ENCODE measurements around the gene OR5H14. TPM values are rescaled to one million over a fixed set of nuclear protein-coding genes. Genes with fewer than 3 reads are reported as not detected.
"Not testable (repeated sequence)": the region's sequence is repeated elsewhere in the genome, so short reads cannot be mapped to it uniquely, and the experiment has no call there.

The OR5H14 gene
- total RNA-seq, result not detected

DNA sequence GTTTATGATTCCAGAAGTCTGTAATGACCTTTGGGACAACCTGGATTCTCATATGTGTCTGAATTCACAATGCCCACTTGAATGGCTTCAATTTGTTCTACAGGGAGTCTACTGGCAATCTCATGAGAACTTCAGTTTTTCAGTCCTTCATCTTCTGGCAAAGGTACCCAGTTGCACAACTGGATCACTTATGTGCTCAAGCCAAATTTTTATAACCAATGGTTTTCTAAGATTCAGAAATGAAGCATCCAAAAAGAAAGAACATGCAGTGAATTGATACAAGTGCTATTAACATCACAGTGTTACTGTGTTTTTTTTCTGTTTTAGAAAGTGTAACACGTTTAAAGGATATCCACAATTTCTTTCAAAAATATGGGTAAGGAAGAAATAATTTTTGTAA is at the start of gene OR5H14:
Gene OR5H14, plus strand, starts transcription at position 301 of the 400 bp plus-strand sequence. CDS start 1,907 bp downstream, outside the sequence.
- H3K4me1 ChIP-seq (ENCODE audit: insufficient read depth, low read length), result no peaks in the 10 kb centered on the region
- no peaks in the 10 kb centered on the region for H3K27me3 ChIP-seq (ENCODE audit: insufficient read depth, low read length)
- no peaks in the 10 kb centered on the region for H3K9me3 ChIP-seq (ENCODE audit: low read depth, low read length)
- H3K4me3 ChIP-seq (ENCODE audit: low read length), result no peak within 1 kb of the TSS

- Histone ChIP-seq H3K4me1 (ENCODE audit: insufficient read depth, low read length) (no peaks in the 10 kb centered on the region), H3K9me3 (ENCODE audit: low read depth, low read length) (no peaks in the 10 kb centered on the region), H3K4me3 (ENCODE audit: low read length) (no peak overlapping the region), H3K27me3 (ENCODE audit: insufficient read depth, low read length) (no peaks in the 10 kb centered on the region)
Observed at GRCh38 chr3:98099848-98100247, 47.4 kb upstream of the OR5H14 start.

- no peak overlapping the region for H3K4me3 ChIP-seq (ENCODE audit: low read length)
- no peaks in the 10 kb centered on the region for H3K27me3 ChIP-seq (ENCODE audit: insufficient read depth, low read length)
- no peaks in the 10 kb centered on the region for H3K4me1 ChIP-seq (ENCODE audit: insufficient read depth, low read length)
- H3K9me3 ChIP-seq (ENCODE audit: low read depth, low read length), result no peaks in the 10 kb centered on the region
Observed at GRCh38 chr3:98108162-98108561, 39.1 kb upstream of the OR5H14 start.

DNA sequence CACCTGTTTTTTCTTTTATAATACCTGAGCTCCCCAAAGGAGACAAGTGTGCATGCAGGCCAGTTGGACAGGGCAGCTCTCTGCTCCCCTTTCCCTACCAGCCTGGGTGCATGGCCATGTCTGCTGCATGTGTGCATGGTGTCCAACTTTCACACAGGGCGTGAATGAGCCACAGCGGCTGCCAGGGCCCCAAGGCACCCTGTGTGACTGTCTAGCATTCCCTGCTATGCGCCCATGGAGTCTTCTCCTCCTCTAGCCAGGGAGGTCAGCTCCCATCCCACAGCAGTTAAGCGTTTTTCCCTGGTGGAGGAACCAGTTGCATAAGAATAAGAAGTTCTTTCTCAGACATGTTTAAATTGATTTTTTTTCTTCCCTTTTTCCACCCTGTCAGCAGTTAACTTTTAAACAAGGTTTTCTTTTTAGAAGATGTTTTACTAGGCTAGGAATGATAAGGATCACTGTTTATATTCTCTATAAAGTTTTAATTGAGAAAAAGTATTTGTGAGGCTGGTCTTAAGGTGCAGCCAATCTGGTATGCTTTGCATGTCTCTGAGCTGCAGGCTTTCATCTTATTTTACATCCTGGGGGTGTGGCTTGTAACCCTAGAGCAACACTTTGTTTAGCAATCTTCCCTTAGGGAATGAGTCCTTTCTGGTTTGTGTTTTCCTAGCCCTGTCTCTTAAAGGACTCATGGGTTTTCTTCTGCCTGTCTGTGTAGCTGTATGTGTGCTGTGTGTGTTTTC is 37.3 kb upstream of the OR5H14 start:
- Histone ChIP-seq H3K27me3 (ENCODE audit: insufficient read depth, low read length) (no peaks in the 10 kb centered on the region), H3K4me1 (ENCODE audit: insufficient read depth, low read length) (no peaks in the 10 kb centered on the region), H3K9me3 (ENCODE audit: low read depth, low read length) (no peaks in the 10 kb centered on the region), H3K4me3 (ENCODE audit: low read length) (no peak overlapping the region)

- Histone ChIP-seq H3K9me3 (ENCODE audit: low read depth, low read length) (no peaks in the 10 kb centered on the region), H3K4me1 (ENCODE audit: insufficient read depth, low read length) (no peaks in the 10 kb centered on the region), H3K27me3 (ENCODE audit: insufficient read depth, low read length) (no peaks in the 10 kb centered on the region), H3K4me3 (ENCODE audit: low read length) (no peak overlapping the region)
Observed at GRCh38 chr3:98110550-98110908, 36.8 kb upstream of the OR5H14 start.

- no peaks in the 10 kb centered on the region for H3K9me3 ChIP-seq (ENCODE audit: low read depth, low read length)
- peaks cover 3% of the 10 kb centered on the region for H3K27me3 ChIP-seq (ENCODE audit: insufficient read depth, low read length)
- H3K4me1 ChIP-seq (ENCODE audit: insufficient read depth, low read length), result no peaks in the 10 kb centered on the region
- H3K4me3 ChIP-seq (ENCODE audit: low read length), result no peak overlapping the region
Observed at GRCh38 chr3:98114264-98114663, 33.0 kb upstream of the OR5H14 start.

- no peak overlapping the region for H3K4me3 ChIP-seq (ENCODE audit: low read length)
- H3K9me3 ChIP-seq (ENCODE audit: low read depth, low read length), result no peaks in the 10 kb centered on the region
- H3K4me1 ChIP-seq (ENCODE audit: insufficient read depth, low read length), result no peaks in the 10 kb centered on the region
- peaks cover 3% of the 10 kb centered on the region for H3K27me3 ChIP-seq (ENCODE audit: insufficient read depth, low read length)
Observed at GRCh38 chr3:98115717-98116116, 31.6 kb upstream of the OR5H14 start.

- no peak within 1 kb of the TSS for H3K4me3 ChIP-seq (ENCODE audit: low read length)
- no peaks in the 10 kb centered on the region for H3K27me3 ChIP-seq (ENCODE audit: insufficient read depth, low read length)
- no peaks in the 10 kb centered on the region for H3K4me1 ChIP-seq (ENCODE audit: insufficient read depth, low read length)
- no peaks in the 10 kb centered on the region for H3K9me3 ChIP-seq (ENCODE audit: low read depth, low read length)
Observed at GRCh38 chr3:98130421-98130820, 16.9 kb upstream of the OR5H14 start, which contains the start of gene OR5H1. TSS of gene OR5H1 (plus strand) at chr3:98130721. CDS start at chr3:98132698, 1,977 bp downstream.

GRCh38 chr3:98136631-98137030 is 10.6 kb upstream of the OR5H14 start:
- H3K27me3 ChIP-seq (ENCODE audit: insufficient read depth, low read length), result no peaks in the 10 kb centered on the region
- H3K4me1 ChIP-seq (ENCODE audit: insufficient read depth, low read length), result no peaks in the 10 kb centered on the region
- no peak overlapping the region for H3K4me3 ChIP-seq (ENCODE audit: low read length)
- H3K9me3 ChIP-seq (ENCODE audit: low read depth, low read length), result no peaks in the 10 kb centered on the region

DNA sequence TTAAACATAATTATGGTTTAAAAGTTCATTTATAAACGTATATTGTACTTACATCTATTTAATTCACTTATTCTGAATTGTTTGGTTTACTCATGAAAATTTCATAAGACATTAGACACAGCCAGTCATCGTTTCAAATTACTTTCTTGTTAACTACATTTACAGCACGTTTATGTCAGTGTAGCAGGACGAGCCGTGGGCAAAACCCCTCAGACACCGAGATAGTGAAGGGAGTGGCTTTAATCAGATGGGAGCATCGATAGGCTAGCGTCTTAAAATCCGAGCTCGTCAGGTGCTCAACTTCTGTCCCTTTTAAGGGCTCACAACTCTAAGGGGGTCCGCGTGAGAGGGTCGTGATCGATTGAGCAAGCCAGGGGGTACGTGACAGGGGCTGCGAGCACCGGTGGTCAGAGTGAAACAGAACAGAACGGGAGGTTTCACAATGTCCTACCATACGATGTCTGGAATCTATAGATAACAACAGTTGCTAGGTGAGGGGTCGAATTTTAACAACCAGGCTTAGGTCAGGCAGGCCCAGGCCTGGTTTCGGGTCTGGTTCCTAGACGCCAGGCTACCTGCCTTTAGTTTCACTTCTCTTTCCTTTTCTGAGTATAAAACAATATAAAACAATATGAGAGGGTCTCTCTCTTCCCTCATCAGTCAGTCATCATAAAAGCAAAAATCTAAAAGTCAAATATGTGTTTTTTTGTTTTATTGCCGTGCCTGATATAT is 9.3 kb upstream of the OR5H14 start:
- H3K4me3 ChIP-seq (ENCODE audit: low read length); H3K27me3 ChIP-seq (ENCODE audit: insufficient read depth, low read length); H3K4me1 ChIP-seq (ENCODE audit: insufficient read depth, low read length); H3K9me3 ChIP-seq (ENCODE audit: low read depth, low read length): not testable (repeated sequence)

DNA sequence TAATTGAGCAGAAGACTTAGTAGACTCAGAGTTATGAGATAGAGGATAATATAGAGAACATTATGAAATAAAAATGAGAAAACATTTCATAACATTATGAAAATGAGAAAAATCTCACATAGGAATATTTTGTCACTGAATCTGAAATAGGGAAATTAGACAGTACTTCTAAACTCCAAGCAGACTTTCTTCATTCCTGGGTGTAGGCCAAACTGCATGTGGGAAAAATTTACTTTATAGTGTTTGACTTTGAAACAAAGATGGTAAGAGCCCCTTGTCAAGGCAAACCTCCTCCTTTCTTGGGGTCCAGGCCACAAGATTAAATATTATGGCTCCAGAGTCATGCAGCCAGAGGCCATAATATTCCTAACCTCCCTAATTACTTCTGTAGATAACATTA is 6.7 kb upstream of the OR5H14 start:
- Histone ChIP-seq H3K4me1 (ENCODE audit: insufficient read depth, low read length) (no peaks in the 10 kb centered on the region), H3K4me3 (ENCODE audit: low read length) (no peak overlapping the region), H3K27me3 (ENCODE audit: insufficient read depth, low read length) (no peaks in the 10 kb centered on the region), H3K9me3 (ENCODE audit: low read depth, low read length) (no peaks in the 10 kb centered on the region)

DNA sequence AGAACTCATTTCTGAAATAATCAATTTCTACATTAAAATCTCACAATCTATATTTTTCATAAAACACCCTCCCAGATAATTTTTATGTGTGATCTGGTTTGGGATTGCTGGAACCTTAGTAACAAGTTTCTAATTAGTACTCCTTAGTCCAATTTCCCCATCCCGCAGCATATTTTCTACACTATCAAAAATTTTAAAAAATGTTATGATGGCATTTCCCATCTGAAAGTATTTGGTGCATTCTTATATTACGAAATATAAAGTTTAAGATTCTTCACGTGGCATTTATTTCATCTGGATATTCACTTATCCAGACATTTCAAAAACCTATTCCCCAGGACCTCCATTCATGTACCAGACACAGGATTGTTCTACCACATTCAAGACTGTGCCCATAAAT is 1.5 kb downstream of the OR5H14 start:
- Histone ChIP-seq H3K4me3 (ENCODE audit: low read length) (no peak overlapping the region), H3K27me3 (ENCODE audit: insufficient read depth, low read length) (no peaks in the 10 kb centered on the region), H3K9me3 (ENCODE audit: low read depth, low read length) (no peaks in the 10 kb centered on the region), H3K4me1 (ENCODE audit: insufficient read depth, low read length) (no peaks in the 10 kb centered on the region)

GRCh38 chr3:98149456-98149855 is 2.2 kb downstream of the OR5H14 start:
- H3K4me1 ChIP-seq (ENCODE audit: insufficient read depth, low read length); H3K27me3 ChIP-seq (ENCODE audit: insufficient read depth, low read length); H3K9me3 ChIP-seq (ENCODE audit: low read depth, low read length); H3K4me3 ChIP-seq (ENCODE audit: low read length): not testable (repeated sequence)

DNA sequence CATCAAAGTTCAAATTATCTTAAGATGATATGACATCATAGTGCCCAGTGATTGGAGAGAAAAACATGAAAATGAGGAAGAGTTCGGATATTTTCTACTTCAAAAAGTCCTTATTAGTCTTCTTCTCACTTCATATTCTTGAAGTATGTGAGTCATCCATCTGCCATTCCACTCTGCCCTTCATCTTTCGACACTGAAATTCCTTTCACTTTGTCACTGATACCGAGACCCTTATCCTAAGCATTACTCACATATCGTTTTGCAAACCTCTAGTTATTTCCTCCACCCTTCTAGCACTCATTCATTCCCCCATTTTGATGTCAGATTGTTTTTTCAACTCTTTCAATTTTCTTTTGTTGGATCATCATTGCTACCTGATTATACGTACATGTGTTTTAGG is 4.0 kb downstream of the OR5H14 start:
- no peak overlapping the region for H3K4me3 ChIP-seq (ENCODE audit: low read length)
- no peaks in the 10 kb centered on the region for H3K9me3 ChIP-seq (ENCODE audit: low read depth, low read length)
- no peaks in the 10 kb centered on the region for H3K27me3 ChIP-seq (ENCODE audit: insufficient read depth, low read length)
- no peaks in the 10 kb centered on the region for H3K4me1 ChIP-seq (ENCODE audit: insufficient read depth, low read length)

DNA sequence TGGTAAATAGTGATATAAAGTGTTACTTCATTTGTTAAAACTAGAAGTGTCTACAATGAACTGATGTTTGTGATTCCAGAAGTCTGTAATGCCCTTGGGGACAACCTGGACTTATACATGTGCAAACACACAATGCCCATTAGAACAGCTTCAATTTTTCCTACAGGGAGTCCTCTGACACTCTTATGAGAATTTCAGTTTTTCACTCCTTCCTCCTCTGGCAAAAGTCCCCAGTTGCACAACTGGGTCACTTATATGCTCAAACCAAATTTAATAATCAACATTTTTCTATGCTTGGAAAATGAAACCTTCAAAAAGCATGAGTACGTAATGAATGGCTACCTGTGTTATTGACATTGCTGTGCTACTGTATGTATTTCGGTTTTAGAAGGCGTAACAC is 19.1 kb downstream of the OR5H14 start, which contains the start of gene OR5H15:
Gene OR5H15, plus strand, starts transcription at position 301 of the 400 bp plus-strand sequence. CDS start 2,004 bp downstream, outside the sequence.
- no peaks in the 10 kb centered on the region for H3K4me1 ChIP-seq (ENCODE audit: insufficient read depth, low read length)
- no peaks in the 10 kb centered on the region for H3K27me3 ChIP-seq (ENCODE audit: insufficient read depth, low read length)
- no peaks in the 10 kb centered on the region for H3K9me3 ChIP-seq (ENCODE audit: low read depth, low read length)
- no peak within 1 kb of the TSS for H3K4me3 ChIP-seq (ENCODE audit: low read length)

DNA sequence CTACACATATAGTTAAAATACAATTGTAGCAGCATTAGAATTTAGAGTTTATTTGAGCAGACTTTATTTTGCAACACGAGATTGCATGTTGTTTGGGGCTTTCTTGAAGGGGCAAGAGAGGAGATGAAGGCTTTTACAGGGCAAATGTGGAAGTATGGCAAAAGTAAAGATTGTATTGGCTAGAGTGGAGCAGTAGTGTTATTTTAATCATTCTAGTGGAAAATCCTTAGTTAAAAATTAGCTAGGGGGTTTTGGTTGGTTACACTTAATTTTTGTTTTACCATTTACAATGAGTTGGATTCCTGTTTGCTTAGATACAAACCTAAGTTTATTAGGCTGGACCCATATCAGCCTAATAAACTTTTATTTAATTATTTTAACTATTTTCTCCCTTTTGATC is 23.8 kb downstream of the OR5H14 start:
- H3K9me3 ChIP-seq (ENCODE audit: low read depth, low read length), result no peaks in the 10 kb centered on the region
- no peaks in the 10 kb centered on the region for H3K4me1 ChIP-seq (ENCODE audit: insufficient read depth, low read length)
- no peaks in the 10 kb centered on the region for H3K27me3 ChIP-seq (ENCODE audit: insufficient read depth, low read length)
- H3K4me3 ChIP-seq (ENCODE audit: low read length), result no peak overlapping the region

Data from mononuclear cell (primary cell).